GM12878 (cell line): Measurements from ENCODE around the gene ELOF1. TPM values are rescaled to one million over a fixed set of nuclear protein-coding genes. Genes with fewer than 3 reads are reported as not detected.
A peak's percentile ranks its signal among the peaks of the same experiment; 100 is the strongest.

Experiments
- ATF2 ChIP-seq: IDR thresholded peaks from 2 replicates; pipeline ENCODE4 v1.6.1; 2012; ENCODE audit warnings: low read length, inconsistent platforms
- BMI1 ChIP-seq: fragments of 450-650 bp; IDR thresholded peaks from 2 replicates; pipeline ENCODE4 v1.6.1; 2016; ENCODE audit warnings: mild to moderate bottlenecking, moderate library complexity, borderline replicate concordance
- CREM ChIP-seq: IDR thresholded peaks from 2 replicates; pipeline ENCODE4 v1.6.1; 2014; ENCODE audit warnings: antibody characterized with exemption, low read depth
- HDGF ChIP-seq: fragments of 450-650 bp; IDR thresholded peaks from 2 replicates; pipeline ENCODE4 v1.6.1; 2016; ENCODE audit warnings: antibody characterized with exemption
- IKZF1 ChIP-seq: fragments of 450-650 bp; conservative IDR thresholded peaks from 2 replicates; pipeline ENCODE4 v1.6.1; 2017; ENCODE audit warnings: antibody characterized with exemption, mild to moderate bottlenecking
- JUND ChIP-seq: IDR thresholded peaks from 2 replicates; pipeline ENCODE4 v1.6.1; 2012; ENCODE audit warnings: low read depth, mild to moderate bottlenecking, low read length, improper control_type of control experiment, moderate library complexity
- MAX ChIP-seq: IDR thresholded peaks from 2 replicates; pipeline ENCODE4 v1.6.1; 2012; ENCODE audit warnings: low read depth, low read length, improper control_type of control experiment
- MTA2 ChIP-seq: fragments of 450-650 bp; IDR thresholded peaks from 2 replicates; pipeline ENCODE4 v1.6.1; 2016; ENCODE audit warnings: low read depth, mild to moderate bottlenecking, moderate library complexity
- MTA3 ChIP-seq: IDR thresholded peaks from 2 replicates; pipeline ENCODE4 v1.6.1; 2012; ENCODE audit warnings: low read length, inconsistent platforms, borderline replicate concordance
- NFIC ChIP-seq: IDR thresholded peaks from 2 replicates; pipeline ENCODE4 v1.6.1; 2012; ENCODE audit warnings: low read depth, mild to moderate bottlenecking, inconsistent platforms, low read length, moderate library complexity
- NR2C2 ChIP-seq: IDR thresholded peaks from 2 replicates; pipeline ENCODE4 v1.6.1; 2011; ENCODE audit warnings: borderline replicate concordance, low read depth; ENCODE audit not compliant: control insufficient read depth, insufficient read length
- POLR2AphosphoS5 ChIP-seq: IDR thresholded peaks from 2 replicates; pipeline ENCODE4 v1.6.1; 2011; ENCODE audit warnings: mild to moderate bottlenecking, low read length, inconsistent platforms
- POU2F2 ChIP-seq: IDR thresholded peaks from 3 replicates; pipeline ENCODE4 v1.6.1; 2011; ENCODE audit warnings: low read depth, mild to moderate bottlenecking, low read length, borderline replicate concordance
- RFX5 ChIP-seq: IDR thresholded peaks from 2 replicates; pipeline ENCODE4 v1.6.1; 2011; ENCODE audit warnings: low read depth, low read length, improper control_type of control experiment
- SMAD1 ChIP-seq: fragments of 450-650 bp; IDR thresholded peaks from 2 replicates; pipeline ENCODE4 v1.6.1; 2018; ENCODE audit warnings: mild to moderate bottlenecking, low read depth; ENCODE audit not compliant: partially characterized antibody
- SRF ChIP-seq, 2 experiments: IDR thresholded peaks; 2 replicates each; pipeline ENCODE4 v1.6.1; 2011; ENCODE audit warnings: low read depth in 2 of 2, low read length in 2 of 2, mild to moderate bottlenecking in 1 of 2, moderate library complexity in 1 of 2
- SUPT20H ChIP-seq: IDR thresholded peaks from 2 replicates; pipeline ENCODE4 v1.6.1; 2011; ENCODE audit warnings: low read depth, mild to moderate bottlenecking, low read length, moderate library complexity, borderline replicate concordance; ENCODE audit not compliant: control insufficient read depth
- SUZ12 ChIP-seq: fragments of 200-600 bp; sonication (generic); IDR thresholded peaks from one replicate; pipeline ENCODE4 v1.6.1; 2018; ENCODE audit warnings: antibody characterized with exemption, mild to moderate bottlenecking; ENCODE audit not compliant: unreplicated experiment
- TBL1XR1 ChIP-seq: IDR thresholded peaks from 2 replicates; pipeline ENCODE4 v1.6.1; 2012; ENCODE audit warnings: low read depth, low read length, improper control_type of control experiment
- YBX1 ChIP-seq: fragments of 450-650 bp; IDR thresholded peaks from 2 replicates; pipeline ENCODE4 v1.6.1; 2016; ENCODE audit warnings: antibody characterized with exemption
- ZNF207 ChIP-seq: fragments of 450-650 bp; IDR thresholded peaks from 2 replicates; pipeline ENCODE4 v1.6.1; 2014; ENCODE audit warnings: antibody characterized with exemption, mild to moderate bottlenecking, borderline replicate concordance
- ZNF217 ChIP-seq: fragments of 450-650 bp; IDR thresholded peaks from 2 replicates; pipeline ENCODE4 v1.6.1; 2017; ENCODE audit warnings: antibody characterized with exemption, mild to moderate bottlenecking
- ZNF592 ChIP-seq: fragments of 450-650 bp; IDR thresholded peaks from 2 replicates; pipeline ENCODE4 v1.6.1; 2017; ENCODE audit warnings: mild to moderate bottlenecking, moderate library complexity
- polyA plus RNA-seq, 11 experiments: library from polyadenylated mRNA; depleted of rRNA in 4 of 11; unstranded in 6 of 11; stranded (reverse) in 5 of 11; fragments of >200 nt; fragmentation: Nextera tagmentation in 4 of 11; fragmentation: Illumina TruSeq in 1 of 11; extraction: Ambion mirVana in 4 of 11; extraction: Trizol in 1 of 11; gene quantifications; 1 replicate in 1 of 11; 2 replicates in 10 of 11; pipeline versions ENCODE4 v1.2.1 to v1.2.3, GENCODE V29; 2011 to 2016; ENCODE audit warnings: inconsistent platforms in 2 of 11, missing spikeins in 2 of 11, low read depth in 1 of 11
- total RNA-seq, 4 experiments: library from RNA; depleted of rRNA in 3 of 4; stranded (reverse); fragments of >200 nt in 3 of 4; fragmentation: Illumina TruSeq in 1 of 4; extraction: Trizol in 1 of 4; gene quantifications; 2 replicates each; pipeline versions ENCODE4 v1.2.1 to v1.2.3, GENCODE V29; 2013 to 2021
- TF ChIP-seq, protein P1 (sequence below): fragments of 450-650 bp; IDR thresholded peaks from 2 replicates; pipeline ENCODE4 v1.6.1; 2017; ENCODE audit warnings: antibody characterized with exemption, mild to moderate bottlenecking, moderate library complexity

The ELOF1 gene
- total and polyA plus RNA-seq, 10 of the 15 experiments (the other 5 are each of a cell fraction or from before 2014, with no cell fraction given) = 11.7 to 124 (median 92.9) TPM

- TF ChIP-seq NFIC (no peak), MAX (no peak), ZNF592 (no peak), HDGF (no peak), BMI1 (no peak), JUND (no peak), YBX1 (no peak), CREM (peak; percentile 99), ZNF217 (no peak), ATF2 (no peak), MTA2 (no peak), ZNF207 (peak; percentile 44; the same call in 1 of the 2 replicates), TBL1XR1 (no peak), SUPT20H (no peak), IKZF1 (peak; percentile 82), RFX5 (no peak), SUZ12 (no peak), SRF (IDR thresholded peaks at IDR 0.05; ENCODE audit: low read depth in 2 of 2, low read length in 2 of 2) (peak in 1 of 2 experiments; percentile 83; a peak in 2 of 4 replicates), POLR2AphosphoS5 (no peak), NR2C2 (no peak), SMAD1 (no peak), POU2F2 (peak; percentile 10; the same call in 1 of the 3 replicates), MTA3 (no peak)
- TF ChIP-seq, protein P1, sequence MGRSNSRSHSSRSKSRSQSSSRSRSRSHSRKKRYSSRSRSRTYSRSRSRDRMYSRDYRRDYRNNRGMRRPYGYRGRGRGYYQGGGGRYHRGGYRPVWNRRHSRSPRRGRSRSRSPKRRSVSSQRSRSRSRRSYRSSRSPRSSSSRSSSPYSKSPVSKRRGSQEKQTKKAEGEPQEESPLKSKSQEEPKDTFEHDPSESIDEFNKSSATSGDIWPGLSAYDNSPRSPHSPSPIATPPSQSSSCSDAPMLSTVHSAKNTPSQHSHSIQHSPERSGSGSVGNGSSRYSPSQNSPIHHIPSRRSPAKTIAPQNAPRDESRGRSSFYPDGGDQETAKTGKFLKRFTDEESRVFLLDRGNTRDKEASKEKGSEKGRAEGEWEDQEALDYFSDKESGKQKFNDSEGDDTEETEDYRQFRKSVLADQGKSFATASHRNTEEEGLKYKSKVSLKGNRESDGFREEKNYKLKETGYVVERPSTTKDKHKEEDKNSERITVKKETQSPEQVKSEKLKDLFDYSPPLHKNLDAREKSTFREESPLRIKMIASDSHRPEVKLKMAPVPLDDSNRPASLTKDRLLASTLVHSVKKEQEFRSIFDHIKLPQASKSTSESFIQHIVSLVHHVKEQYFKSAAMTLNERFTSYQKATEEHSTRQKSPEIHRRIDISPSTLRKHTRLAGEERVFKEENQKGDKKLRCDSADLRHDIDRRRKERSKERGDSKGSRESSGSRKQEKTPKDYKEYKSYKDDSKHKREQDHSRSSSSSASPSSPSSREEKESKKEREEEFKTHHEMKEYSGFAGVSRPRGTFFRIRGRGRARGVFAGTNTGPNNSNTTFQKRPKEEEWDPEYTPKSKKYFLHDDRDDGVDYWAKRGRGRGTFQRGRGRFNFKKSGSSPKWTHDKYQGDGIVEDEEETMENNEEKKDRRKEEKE = 0 out of 2 replicates have a peak, but pooled peaks have one; percentile 62
Measured at GRCh38 chr19:11505504-11506100, 53.4 kb downstream of the ELOF1 start, which contains the start of gene ZNF653 (continued).
